A673 (cell line): Measurements from ENCODE around the gene ARPIN.

Experiments
- EZH2 ChIP-seq: fragments of 200-600 bp; sonication (generic); IDR thresholded peaks from 2 replicates; pipeline ENCODE4 v1.6.1; 2017; ENCODE audit warnings: borderline replicate concordance, low read depth, mild to moderate bottlenecking, mixed read lengths, antibody characterized with exemption, low read length; ENCODE audit not compliant: poor library complexity, severe bottlenecking
- TF ChIP-seq, protein P1 (sequence below): fragments of 300-800, 200-600 bp; sonication (generic); conservative IDR thresholded peaks from 2 replicates; pipeline ENCODE4 v1.5.1; 2017; ENCODE audit warnings: low read depth, mild to moderate bottlenecking, antibody characterized with exemption, low read length, moderate library complexity, mixed read lengths

DNA sequence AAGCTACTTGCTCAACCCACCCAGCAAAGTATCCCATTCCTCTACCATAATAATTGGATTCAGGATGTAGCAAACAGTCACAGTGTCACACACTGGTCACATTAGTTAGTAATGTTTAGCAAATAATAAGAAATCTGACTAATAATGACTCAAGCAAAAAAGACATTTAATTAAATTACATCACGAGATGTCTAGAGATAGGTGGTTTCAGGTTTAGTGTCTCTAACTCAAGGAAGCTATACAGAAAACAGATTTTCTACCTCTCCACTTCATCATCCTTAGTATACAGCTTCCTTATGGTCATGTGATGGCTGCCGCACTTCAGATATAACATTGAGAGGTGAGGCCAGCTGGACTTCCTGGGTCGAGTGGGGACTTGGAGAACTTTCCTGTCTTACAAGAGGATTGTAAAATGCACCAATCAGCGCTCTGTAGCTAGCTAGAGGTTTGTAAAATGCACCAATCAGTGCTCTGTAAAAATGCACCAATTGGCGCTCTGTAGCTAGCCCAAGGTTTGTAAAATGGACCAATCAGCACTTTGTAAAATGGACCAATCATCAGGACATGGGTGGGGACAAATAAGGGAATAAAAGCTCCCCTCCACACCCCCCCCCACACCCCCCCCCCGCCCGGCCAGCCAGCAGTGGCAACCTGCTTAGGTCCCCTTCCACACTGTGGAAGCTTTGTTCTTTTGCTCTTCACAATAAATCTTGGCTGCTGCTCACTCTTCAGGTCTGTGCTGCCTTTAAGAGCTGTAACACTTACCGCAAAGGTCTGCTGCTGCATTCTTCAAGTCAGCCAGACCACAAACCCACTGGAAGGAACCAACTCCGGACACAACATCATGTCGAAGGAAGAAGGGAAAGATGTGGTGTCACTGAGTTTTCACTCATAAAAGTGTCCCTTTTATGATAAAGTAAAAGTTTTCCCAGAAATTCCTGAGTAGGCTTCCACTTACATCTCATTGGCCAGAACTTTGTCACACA, 24.9 kb upstream of the ARPIN start:
- TF ChIP-seq, protein P1, sequence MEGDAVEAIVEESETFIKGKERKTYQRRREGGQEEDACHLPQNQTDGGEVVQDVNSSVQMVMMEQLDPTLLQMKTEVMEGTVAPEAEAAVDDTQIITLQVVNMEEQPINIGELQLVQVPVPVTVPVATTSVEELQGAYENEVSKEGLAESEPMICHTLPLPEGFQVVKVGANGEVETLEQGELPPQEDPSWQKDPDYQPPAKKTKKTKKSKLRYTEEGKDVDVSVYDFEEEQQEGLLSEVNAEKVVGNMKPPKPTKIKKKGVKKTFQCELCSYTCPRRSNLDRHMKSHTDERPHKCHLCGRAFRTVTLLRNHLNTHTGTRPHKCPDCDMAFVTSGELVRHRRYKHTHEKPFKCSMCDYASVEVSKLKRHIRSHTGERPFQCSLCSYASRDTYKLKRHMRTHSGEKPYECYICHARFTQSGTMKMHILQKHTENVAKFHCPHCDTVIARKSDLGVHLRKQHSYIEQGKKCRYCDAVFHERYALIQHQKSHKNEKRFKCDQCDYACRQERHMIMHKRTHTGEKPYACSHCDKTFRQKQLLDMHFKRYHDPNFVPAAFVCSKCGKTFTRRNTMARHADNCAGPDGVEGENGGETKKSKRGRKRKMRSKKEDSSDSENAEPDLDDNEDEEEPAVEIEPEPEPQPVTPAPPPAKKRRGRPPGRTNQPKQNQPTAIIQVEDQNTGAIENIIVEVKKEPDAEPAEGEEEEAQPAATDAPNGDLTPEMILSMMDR = no peak
- no peak for TF ChIP-seq EZH2
